Measurements from ENCODE around the gene BPIFB2. TPM values are rescaled to one million over a fixed set of nuclear protein-coding genes. Genes with fewer than 3 reads are reported as not detected.

The BPIFB2 gene
- total RNA-seq, 3 donors from 2014 or later (not counting 1 experiment from before 2014, with no cell fraction given): not detected

DNA sequence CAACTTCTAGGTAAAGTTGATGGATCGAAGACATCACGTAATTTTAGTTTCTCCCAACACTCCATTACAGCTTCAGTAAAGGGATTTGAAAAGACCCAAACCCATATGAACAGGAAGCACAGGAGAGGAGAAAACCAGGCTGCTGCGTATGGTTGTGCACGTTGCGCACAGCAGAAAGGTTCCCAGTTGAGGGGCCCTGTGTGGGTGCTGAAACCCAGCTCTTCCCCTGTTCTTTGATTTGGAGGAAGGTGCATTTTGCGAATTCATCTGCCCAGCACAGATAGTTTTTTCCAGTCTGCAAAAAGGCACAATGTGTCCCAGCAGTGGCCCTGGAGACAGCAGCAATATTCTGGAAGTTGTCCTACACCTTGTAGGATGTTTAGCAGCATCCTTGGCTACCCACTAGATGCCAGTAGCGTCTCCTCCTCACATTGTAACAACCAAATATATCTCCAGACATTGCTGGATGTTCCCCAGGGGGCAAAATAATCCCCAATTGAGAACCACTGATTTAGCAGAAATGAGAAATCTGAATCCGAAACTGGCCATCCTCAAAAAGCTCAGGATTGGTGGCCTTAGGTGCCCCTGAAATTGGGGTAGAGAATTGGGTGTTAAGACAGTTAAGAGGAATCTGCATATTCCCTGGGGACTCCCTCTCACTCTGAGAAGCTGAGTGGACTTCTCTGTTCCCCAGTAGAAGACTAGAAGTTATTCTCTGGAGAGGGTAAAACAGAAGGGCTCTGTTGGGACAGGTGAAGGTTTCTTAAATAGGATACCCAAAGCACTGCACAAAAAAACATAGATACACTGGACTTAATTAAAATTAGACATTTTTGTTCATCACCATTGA is 15.5 kb upstream of the BPIFB2 start:
- TF ChIP-seq, protein P1, sequence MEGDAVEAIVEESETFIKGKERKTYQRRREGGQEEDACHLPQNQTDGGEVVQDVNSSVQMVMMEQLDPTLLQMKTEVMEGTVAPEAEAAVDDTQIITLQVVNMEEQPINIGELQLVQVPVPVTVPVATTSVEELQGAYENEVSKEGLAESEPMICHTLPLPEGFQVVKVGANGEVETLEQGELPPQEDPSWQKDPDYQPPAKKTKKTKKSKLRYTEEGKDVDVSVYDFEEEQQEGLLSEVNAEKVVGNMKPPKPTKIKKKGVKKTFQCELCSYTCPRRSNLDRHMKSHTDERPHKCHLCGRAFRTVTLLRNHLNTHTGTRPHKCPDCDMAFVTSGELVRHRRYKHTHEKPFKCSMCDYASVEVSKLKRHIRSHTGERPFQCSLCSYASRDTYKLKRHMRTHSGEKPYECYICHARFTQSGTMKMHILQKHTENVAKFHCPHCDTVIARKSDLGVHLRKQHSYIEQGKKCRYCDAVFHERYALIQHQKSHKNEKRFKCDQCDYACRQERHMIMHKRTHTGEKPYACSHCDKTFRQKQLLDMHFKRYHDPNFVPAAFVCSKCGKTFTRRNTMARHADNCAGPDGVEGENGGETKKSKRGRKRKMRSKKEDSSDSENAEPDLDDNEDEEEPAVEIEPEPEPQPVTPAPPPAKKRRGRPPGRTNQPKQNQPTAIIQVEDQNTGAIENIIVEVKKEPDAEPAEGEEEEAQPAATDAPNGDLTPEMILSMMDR (IDR thresholded peaks at IDR 0.05): no peak
- Histone ChIP-seq H3K27me3 (ENCODE audit: control insufficient read depth, insufficient read depth, low read length) (no peaks in the 10 kb centered on the region), H3K4me1 (ENCODE audit: control insufficient read depth, insufficient read depth, low read length) (no peaks in the 10 kb centered on the region), H3K9me3 (ENCODE audit: control insufficient read depth, insufficient read depth, low read length) (peaks cover 3% of the 10 kb centered on the region), H3K4me3 (ENCODE audit: low read length) (no peak overlapping the region), H3K36me3 (ENCODE audit: control insufficient read depth, insufficient read depth, low read length) (no peaks in the 10 kb centered on the region), H3K27ac (ENCODE audit: low read length) (no peak overlapping the region)
- no peaks in the 10 kb centered on the region for H3K9me3 Mint-ChIP-seq
- H3K27ac Mint-ChIP-seq: no peak overlapping the region
- peaks cover 0 to 2% of the 10 kb centered on the region in 2 donors for H3K27me3 Mint-ChIP-seq (ENCODE audit: low read depth in 2 of 2)
- intact Hi-C loops (cut with micrococcal nuclease): no loop called here
- no peak overlapping the region for H3K4me3 Mint-ChIP-seq
- H3K4me1 Mint-ChIP-seq: peaks cover 0 to 5% of the 10 kb centered on the region in 2 donors
- WGBS (ENCODE audit: insufficient coverage): 70% methylated on average over 8 of the region's 8 CpGs
- ATAC-seq: no peak
- DNase-seq: no peak
- no peaks in the 10 kb centered on the region for H3K36me3 Mint-ChIP-seq

GRCh38 chr20:32993496-32994050 is 13.9 kb upstream of the BPIFB2 start:
- Histone ChIP-seq H3K9me3 (ENCODE audit: control insufficient read depth, insufficient read depth, low read length) (peaks cover 3% of the 10 kb centered on the region), H3K27ac (ENCODE audit: low read length) (no peak overlapping the region), H3K27me3 (ENCODE audit: control insufficient read depth, insufficient read depth, low read length) (no peaks in the 10 kb centered on the region), H3K4me1 (ENCODE audit: control insufficient read depth, insufficient read depth, low read length) (no peaks in the 10 kb centered on the region), H3K4me3 (ENCODE audit: low read length) (no peak overlapping the region), H3K36me3 (ENCODE audit: control insufficient read depth, insufficient read depth, low read length) (no peaks in the 10 kb centered on the region)
- DNase-seq (peak in 1 of 2 donors; percentile 47), ATAC-seq (no peak)
- peaks cover 0 to 2% of the 10 kb centered on the region in 2 donors for H3K27me3 Mint-ChIP-seq (ENCODE audit: low read depth in 2 of 2)
- TF ChIP-seq, protein P1 (IDR thresholded peaks at IDR 0.05): no peak
- H3K27ac Mint-ChIP-seq: no peak overlapping the region
- H3K36me3 Mint-ChIP-seq: no peaks in the 10 kb centered on the region
- no peak overlapping the region for H3K4me3 Mint-ChIP-seq
- H3K9me3 Mint-ChIP-seq: no peaks in the 10 kb centered on the region
- intact Hi-C loops (cut with micrococcal nuclease): no loop called here
- H3K4me1 Mint-ChIP-seq: peaks cover 0 to 5% of the 10 kb centered on the region in 2 donors
- 88% methylated on average over 8 of the region's 8 CpGs for WGBS (ENCODE audit: insufficient coverage)

- Mint-ChIP-seq H3K27me3 (ENCODE audit: low read depth in 2 of 2) (peaks cover 0 to 2% of the 10 kb centered on the region in 2 donors), H3K9me3 (no peaks in the 10 kb centered on the region), H3K4me3 (no peak overlapping the region), H3K36me3 (no peaks in the 10 kb centered on the region), H3K27ac (no peak overlapping the region), H3K4me1 (peaks cover 0 to 5% of the 10 kb centered on the region in 2 donors)
- H3K27me3 ChIP-seq (ENCODE audit: control insufficient read depth, insufficient read depth, low read length): no peaks in the 10 kb centered on the region
- H3K4me3 ChIP-seq (ENCODE audit: low read length): no peak overlapping the region
- intact Hi-C loops (cut with micrococcal nuclease): no loop called here
- H3K27ac ChIP-seq (ENCODE audit: low read length): no peak overlapping the region
- H3K9me3 ChIP-seq (ENCODE audit: control insufficient read depth, insufficient read depth, low read length): peaks cover 3% of the 10 kb centered on the region
- TF ChIP-seq, protein P1 (IDR thresholded peaks at IDR 0.05): no peak
- H3K36me3 ChIP-seq (ENCODE audit: control insufficient read depth, insufficient read depth, low read length): no peaks in the 10 kb centered on the region
- no peaks in the 10 kb centered on the region for H3K4me1 ChIP-seq (ENCODE audit: control insufficient read depth, insufficient read depth, low read length)
- DNase-seq (no peak), ATAC-seq (no peak)
Observed at GRCh38 chr20:32995802-32996201, 11.7 kb upstream of the BPIFB2 start.

Measured in natural killer cell (primary cell).